Measurements from ENCODE around the gene XPO4.

The XPO4 gene

GRCh38 chr13:20740021-20740420 is 162.5 kb downstream of the XPO4 start:
- in situ Hi-C loops (cut with MboI; ENCODE audit: low sequenced_read_pairs) = no loop called here

DNA sequence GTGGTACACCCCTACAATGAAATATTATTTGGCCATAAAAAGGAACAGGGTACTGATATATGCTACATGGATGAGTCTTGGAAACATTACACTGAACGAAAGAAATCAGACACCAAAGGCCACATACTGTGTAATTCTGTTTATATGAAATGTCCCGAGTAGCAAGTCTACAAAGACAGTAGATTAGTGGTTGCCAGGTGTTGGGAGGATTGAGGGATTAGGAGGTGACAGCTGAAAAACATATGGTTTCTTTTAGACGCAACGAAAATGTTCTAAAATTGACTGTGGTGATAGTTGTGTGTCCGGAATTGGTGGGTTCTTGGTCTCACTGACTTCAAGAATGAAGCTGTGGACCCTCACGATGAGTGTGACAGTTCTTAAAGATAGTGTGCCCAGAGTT is 163.9 kb downstream of the XPO4 start:
- in situ Hi-C loops (cut with MboI; ENCODE audit: low sequenced_read_pairs) = no loop called here

GRCh38 chr13:20729633-20730585 is 172.6 kb downstream of the XPO4 start:
- in situ Hi-C loops (cut with MboI; ENCODE audit: low sequenced_read_pairs) = no loop called here

- in situ Hi-C loops (cut with MboI; ENCODE audit: low sequenced_read_pairs) = no loop called here
Measured at GRCh38 chr13:20728579-20729311, 173.8 kb downstream of the XPO4 start.

- in situ Hi-C loops (cut with MboI; ENCODE audit: low sequenced_read_pairs) = no loop called here
Measured at GRCh38 chr13:20727856-20728255, 174.7 kb downstream of the XPO4 start.

Data from HL-60/S4 (cell line).